HG02970 (cell line): ENCODE results near the gene CFHR3.
"Not testable (repeated sequence)": the region's sequence is repeated elsewhere in the genome, so short reads cannot be mapped to it uniquely, and the experiment has no call there.

Source experiments
- ATAC-seq: cut with Tn5 transposase; IDR thresholded peaks from one replicate; pipeline ENCODE4 v1.9.1; 2021; ENCODE audit warnings: mild to moderate bottlenecking, moderate library complexity, moderate number of reproducible peaks; ENCODE audit not compliant: unreplicated experiment, low FRiP score

CFHR3 gene

DNA sequence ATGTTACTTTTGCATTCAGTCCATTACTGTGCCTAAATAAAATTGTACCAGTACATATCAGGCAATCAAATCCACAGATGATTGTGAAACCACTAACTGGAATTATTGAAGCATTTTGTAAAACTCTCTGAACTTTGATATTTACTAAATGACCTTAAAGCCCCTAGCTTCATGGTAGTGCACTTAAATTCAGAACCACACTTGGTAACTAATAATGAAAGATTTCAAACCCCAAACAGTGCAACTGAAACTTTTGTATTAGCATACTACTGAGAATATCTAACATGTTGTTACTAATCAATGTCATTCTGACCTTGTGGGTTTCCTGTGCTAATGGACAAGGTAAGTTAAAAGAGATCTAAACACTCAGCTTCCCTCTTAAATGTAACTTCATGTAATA, at the start of gene CFHR3:
Gene CFHR3 (plus strand): TSS at position 238 of the 400 bp plus-strand sequence. CDS start 47 bp downstream, at position 285.
- no peak for ATAC-seq

DNA sequence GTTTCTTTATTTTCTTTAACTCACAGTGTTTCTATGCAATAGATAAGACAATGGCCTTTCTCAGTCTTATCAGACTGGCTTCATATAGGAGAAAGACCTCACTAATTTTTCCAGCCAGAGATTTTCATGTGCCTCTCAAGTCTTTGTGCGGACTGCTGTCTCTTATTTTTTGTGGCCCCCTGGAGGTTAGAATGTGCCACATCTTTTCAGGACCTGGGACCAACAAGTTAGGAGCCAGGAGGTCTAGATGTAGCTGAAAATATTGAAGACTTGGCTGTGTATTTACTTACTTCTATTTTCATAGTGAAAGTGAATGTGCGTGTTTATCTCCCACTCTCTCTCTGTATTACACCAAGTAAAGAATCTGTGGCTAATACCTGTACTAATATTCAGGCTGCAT, 42.1 kb upstream of the CFHR3 start:
- no peak for ATAC-seq

DNA sequence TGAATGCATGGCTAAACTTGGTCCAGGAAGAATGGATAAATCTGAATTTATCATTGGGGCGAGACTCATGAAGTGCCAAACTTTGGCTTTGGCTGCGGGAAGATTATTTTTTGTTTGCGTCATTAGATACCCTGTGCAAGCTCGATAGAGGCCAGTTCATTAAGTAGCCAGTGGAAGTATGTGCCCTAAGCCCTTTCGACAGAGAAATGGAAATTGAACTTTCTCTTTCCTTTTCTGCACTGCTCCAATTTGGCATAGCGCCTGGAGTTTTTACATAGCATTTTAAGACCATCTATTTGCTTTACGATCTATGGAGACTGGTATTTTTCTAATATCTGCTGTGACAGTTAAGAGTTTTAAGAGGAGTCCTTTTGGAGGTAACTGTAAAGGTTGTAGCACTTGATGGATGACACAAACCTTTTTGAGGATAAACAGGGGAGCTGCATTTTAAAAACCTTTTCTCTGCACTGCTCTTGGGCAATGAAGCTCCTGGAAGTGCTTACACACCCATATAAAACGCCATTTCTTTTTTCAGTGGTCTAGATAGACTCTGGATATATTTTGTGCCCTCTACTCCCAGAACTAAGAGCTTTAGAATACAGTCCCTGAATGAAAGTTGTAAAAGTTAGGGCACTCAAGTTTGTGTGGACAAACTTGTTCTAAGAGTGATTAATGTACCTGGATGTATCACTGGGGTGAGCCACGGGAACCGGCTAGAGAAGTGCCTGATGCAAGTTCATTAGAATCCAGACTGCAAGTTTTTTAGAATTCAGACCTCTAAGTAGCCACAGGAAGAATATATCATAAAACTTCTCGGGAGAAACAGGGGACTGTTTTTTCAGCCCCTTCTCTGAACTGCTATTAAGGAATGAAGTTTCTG, 41.3 kb upstream of the CFHR3 start:
- no peak for ATAC-seq

DNA sequence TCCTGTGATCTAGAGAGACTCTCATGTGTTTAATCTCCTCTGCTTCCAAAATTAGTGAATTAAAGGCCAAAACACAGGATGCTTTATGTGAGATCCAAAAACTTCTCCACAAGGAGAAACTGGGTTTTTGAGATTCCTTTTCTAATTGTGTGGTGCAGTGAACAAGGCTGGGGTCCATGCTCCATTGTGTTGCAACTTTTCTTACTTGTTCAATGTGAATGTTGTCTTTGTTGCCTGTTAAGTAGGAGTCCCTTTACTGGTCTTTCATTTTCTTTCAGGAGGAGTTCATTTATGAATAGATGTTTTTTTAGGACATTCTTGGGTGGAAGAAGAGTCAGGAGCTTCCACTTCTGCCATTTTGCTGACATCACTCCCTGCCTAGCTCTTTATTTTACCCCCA, 40.6 kb upstream of the CFHR3 start:
- no peak for ATAC-seq

DNA sequence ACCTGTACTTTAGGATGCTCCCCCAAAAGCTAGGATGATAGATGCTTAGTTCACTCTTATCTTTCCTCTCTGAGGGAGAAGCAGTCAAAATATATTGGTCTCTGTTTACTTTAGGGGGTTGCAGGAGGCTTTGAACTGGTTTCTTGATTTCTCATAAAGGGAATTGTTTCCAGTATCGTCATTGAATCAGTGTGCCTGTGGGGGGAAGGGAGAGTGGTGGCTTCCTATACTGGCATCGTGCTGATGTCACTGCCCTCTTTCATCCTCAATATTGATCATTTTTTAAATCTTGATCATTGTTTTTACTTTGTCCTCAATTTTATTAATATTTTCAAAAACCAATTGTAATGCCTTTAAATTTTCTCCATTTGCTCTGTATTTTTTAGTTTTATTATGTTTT, 40.2 kb upstream of the CFHR3 start:
- ATAC-seq: no peak

DNA sequence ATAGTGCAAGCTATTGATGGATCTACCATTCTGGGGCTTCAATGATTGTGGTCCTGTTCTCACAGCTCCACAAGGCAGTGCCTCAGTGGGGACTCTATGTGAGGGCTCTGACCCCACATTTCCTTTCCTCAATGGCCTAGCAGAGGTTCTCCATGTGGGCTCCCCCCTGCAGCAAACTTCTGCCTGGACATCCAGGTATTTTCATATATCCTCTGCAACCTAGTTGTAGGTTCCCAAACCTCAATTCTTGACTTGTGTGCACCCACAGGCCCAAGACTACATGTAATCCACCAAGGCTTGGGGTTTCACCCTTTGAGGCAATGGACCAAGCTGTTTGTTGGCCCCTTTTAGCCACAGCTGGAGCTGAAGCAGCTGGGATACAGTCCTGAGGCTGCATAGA, 35.9 kb upstream of the CFHR3 start:
- ATAC-seq: no peak

DNA sequence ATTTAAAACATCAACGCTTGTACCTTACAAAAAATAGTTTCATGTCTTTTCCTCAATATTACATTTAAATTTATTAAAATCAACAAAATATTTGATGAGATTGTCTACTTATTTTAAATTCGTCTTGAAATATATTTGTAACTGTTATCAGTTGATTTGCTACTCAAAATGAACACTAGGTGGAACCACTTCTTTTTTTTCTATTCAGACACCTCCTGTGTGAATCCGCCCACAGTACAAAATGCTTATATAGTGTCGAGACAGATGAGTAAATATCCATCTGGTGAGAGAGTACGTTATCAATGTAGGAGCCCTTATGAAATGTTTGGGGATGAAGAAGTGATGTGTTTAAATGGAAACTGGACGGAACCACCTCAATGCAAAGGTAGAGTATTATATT, 31.4 kb upstream of the CFHR3 start:
- peak; percentile 65 for ATAC-seq

DNA sequence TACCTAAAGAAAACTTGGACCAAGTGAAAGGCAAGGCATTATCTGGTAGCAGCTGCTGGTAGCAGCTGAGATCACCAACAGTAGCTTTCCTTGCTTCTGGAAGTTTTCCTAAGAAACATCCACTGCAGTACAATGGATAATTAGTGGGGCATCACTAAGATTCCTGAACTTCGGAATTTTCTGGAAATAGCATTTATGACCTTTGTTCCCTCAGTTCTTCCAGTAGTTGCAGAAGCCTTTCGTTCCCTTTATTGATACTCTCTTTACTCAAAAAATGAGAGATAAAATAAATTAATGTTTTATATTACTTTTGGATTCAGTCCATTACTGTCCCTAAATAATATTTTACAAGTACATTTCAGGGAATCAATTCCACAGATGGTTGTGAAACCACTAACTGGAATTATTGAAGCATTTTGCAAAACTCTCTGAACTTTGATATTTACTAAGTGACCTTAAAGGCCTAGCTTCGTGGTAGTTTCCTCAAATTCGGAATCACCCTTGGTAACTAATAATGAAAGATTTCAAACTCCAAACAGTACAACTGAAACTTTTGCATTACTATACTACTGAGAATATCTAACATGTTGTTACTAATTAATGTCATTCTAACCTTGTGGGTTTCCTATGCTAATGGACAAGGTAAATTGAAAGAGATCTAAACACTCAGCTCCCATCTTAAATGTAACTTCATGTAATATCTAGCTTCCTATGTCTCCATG, 9.5 kb upstream of the CFHR3 start:
- ATAC-seq: not testable (repeated sequence)

DNA sequence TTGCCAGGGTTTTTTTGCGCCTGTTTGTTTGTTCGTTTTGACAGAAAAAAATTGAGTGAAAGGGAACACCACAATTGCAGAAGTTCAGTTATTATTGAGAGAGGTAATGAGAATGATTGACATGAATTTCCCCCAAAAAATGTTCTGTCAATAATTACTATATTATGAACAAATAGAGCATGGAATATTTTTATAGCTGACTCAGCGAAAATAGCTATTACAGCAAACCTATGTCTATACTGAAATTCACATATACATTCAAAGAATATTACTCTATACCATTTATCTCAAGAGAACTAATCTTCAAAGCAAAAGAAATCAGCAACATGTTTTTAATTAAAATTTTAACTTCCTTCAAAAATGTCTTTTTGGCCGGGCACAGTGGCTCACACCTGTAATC, 4.8 kb upstream of the CFHR3 start:
- not testable (repeated sequence) for ATAC-seq

DNA sequence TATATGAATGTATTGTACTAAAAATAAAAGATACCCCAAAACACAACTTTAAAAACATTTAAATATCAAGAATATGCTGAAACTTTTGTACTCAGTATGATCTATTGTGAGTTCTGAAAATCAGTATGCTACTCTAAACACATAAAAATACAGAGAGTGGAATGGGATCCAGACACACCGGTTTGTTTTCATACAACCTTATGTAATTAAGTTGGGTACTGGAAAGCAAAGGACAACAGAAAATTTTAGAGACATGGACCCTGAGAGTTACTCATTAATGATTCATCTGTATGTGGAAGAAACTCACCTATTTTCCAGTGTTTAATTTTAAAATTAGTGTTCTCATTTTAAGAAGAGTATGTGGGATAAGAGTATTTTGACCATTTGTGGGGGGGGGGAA, 927 bp upstream of the CFHR3 start:
- no peak for ATAC-seq

DNA sequence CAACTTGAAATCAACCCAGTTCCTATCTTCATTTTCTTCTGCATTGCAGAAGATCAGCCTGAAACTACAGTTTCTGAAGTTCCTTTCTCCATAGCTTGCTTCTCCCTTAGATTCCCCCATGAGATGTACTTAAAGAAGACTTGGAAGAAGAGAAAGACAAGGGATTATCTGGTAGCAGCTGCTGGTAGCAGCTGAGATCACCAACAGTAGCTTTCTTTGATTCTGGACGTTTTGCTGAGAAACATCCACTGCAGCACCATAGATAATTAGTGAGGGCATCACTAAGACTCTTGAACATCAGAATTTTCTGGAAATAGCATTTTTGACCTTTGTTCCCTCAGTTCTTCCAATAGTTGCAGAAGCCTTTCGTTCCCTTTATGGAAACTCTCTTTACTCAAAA, 465 bp upstream of the CFHR3 start:
- ATAC-seq: no peak

DNA sequence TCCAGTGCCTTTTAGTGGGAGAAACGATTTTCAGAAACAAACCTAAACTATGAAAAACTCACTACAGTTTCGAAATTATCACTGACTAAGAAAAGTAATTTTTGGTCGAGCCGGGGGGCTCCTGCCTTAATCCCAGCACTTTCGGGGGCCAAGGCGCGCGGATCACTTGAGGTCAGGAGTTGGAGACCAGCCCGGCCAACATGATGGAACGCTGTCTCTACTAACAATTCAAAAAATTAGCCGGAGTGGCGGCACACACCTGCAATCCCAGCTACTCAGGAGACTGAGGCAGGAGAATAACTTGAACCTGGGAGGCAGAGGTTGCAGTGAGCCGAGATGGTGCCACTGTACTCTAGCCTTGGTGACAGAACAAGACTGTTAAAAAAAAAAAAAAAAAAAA, 3.0 kb downstream of the CFHR3 start:
- ATAC-seq: no peak

DNA sequence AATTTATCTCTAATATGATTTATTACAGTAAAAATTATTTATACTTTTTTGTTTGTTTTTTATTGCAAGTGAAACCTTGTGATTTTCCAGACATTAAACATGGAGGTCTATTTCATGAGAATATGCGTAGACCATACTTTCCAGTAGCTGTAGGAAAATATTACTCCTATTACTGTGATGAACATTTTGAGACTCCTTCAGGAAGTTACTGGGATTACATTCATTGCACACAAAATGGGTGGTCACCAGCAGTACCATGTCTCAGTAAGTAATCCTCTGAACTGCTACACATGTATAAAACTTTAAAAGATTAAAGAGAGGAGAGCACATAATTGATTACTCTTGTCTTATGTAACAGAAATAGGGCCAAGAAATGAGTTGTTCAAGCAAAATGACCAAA, 4.5 kb downstream of the CFHR3 start:
- no peak for ATAC-seq

DNA sequence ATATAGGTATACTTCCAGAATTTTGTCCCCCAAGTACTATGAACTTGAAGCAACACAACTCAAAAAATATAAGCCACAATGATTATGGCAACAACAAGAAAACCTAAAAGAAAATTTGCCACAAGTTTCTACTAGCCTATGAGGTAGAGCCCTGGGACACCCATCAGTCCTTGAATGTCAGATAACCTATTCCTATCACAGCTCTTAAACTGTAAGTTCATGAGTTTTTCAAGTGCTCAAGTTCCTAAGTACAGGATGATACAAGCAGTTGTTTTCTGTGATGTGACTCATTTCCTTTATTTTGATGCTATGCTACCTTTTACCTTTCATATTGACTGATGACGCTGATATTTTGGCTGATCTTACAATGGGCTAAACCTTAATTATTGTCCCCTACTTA, 16.6 kb downstream of the CFHR3 start:
- not testable (repeated sequence) for ATAC-seq

DNA sequence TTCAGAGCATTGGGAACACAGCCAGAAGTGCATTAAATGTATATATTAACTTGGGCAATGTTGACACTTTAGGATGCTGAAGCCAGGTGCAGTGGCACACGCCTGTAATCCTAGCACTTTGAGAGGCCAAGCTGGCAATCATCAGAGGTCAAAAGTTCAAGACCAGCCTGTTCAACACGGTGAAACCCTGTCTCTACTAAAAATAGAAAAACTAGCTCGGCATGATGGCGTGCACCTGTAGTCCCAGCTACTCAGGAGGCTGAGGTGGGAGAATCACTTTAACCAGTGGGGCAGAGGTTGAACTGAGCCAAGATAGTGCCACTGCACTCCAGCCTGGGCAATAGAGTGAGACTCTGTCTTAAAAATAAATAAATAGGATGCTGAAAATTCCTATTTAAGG, 19.5 kb downstream of the CFHR3 start:
- ATAC-seq: not testable (repeated sequence)

DNA sequence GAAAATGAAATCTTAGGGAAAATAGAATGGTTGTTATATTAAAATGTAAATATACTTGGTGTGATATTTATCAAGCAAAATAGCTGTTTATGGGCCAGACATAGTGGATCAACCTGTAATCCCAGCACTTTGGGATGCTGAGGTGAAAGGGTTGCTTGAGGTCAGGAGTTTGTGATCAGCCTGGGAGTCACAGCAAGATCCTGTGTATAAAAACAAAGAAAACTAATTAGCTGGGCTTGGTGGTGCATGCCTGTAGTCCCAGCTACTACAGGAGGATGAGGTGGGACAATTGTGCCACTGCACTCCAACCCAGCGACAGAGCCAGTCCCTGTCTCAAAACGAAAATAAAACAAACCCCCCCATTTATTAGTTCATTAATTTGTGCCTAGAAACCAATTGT, 23.3 kb downstream of the CFHR3 start:
- ATAC-seq: no peak

DNA sequence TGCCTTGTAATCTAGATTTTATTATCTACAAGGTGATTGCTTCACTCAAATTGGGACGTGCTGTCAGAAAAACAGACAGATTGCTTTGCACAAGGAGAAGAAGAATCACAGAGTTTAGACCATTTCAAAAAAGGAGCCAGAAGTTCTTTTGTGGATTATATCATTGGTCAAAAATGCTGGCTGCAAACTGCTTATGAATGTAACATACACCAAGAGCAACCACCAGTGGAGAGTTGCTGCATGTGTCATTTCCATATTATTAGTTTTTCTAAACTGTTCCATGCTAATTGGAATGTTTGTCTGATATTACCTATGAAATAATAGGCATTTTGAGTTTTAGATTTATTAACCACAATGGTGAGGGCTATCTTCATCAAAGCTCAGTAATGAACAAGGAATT, 27.3 kb downstream of the CFHR3 start:
- ATAC-seq: not testable (repeated sequence)

DNA sequence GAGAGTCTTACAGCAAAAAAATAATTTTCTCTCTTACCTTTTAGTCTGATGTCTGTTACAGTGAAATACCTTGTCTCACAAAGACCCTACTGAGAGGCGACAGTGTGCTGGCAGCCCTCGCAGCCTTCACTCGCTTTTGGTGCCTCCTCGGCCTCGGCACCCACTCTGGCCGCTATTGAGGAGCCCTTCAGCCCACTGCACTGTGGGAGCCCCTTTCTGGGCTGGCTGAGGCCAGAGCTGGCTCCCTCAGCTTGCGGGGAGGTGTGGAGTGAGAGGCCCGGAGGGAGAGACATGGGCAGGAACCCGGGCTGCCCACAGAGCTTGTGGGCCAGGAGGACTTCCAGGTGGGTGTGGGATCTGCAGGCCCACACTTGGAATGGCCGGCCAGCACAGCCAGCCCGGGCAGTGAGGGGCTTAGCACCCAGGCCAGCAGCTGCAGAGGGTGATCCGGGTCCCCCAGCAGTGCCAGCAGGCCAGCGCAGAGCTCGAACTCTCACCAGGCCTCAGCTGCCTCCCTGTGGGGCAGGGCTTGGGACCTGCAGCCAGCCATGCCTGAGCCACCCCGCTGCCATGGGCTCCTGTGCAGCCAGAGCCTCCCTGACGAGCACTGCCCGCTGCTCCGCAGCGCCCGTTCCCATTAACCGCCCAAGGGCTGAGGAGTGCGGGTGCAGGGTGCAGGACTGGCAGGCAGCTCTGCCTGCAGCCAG, 34.0 kb downstream of the CFHR3 start:
- ATAC-seq: no peak

DNA sequence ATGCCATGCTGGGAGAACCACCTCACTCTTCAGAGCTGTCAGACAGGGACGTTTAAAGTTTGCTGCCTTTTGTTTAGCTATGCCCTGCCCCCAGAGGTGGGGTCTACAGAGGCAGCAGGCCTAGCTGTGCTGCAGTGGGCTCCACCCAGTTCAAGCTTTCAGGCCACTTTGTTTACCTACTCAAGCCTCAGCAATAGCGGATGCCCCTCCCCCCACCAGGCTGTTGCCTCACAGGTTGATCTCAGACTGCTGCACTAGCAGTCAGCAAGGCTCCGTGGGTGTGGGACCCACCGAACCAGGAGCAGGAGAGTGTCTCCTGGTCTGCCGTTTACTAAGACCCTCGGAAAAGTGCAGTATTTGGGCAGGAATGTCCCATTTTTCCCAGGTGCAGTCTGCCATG, 42.8 kb downstream of the CFHR3 start:
- not testable (repeated sequence) for ATAC-seq

DNA sequence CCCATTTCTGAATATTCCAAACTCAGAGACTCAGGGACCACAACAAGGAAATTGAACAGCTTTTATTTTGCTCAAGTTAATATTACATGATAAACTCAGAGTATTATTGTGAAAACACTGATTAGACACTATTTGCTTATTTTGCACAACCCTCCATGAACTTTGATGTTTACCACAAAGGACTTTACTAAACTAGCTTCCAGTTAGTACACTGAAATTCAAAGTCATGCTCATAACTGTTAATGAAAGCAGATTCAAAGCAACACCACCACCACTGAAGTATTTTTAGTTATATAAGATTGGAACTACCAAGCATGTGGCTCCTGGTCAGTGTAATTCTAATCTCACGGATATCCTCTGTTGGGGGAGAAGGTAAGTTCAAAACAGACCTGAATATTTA, 44.9 kb downstream of the CFHR3 start, which contains the start of gene CFHR1:
Gene CFHR1 (plus strand): TSS at position 201 of the 400 bp plus-strand sequence. CDS start 114 bp downstream, at position 315.
- ATAC-seq: not testable (repeated sequence)

DNA sequence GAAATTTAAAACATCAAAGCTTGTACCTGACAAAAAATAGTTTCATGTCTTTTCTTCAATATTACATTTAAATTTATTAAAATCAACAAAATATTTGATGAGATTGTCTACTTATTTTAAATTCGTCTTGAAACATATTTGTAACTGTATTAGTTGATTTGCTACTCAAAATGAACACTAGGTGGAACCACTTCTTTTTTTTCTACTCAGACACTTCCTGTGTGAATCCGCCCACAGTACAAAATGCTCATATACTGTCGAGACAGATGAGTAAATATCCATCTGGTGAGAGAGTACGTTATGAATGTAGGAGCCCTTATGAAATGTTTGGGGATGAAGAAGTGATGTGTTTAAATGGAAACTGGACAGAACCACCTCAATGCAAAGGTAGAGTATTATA, 53.2 kb downstream of the CFHR3 start:
- peak; percentile 71 for ATAC-seq
